K562 (cell line): ENCODE measurements around the gene TRMT2A. TPM values are rescaled to one million over a fixed set of nuclear protein-coding genes. Genes with fewer than 3 reads are reported as not detected.

Source experiments
- ATAC-seq: fragments of 200-7000 bp; cut with Tn5 transposase; 3 replicates; pipeline ENCODE4 v1.9.1; 2020; ENCODE audit warnings: moderate library complexity
- BruUV-seq: library from RNA; stranded (reverse); fragments of 400-500 nt; replicated peaks from 2 replicates; lab custom pipeline; 2021; lab: Mats Ljungman, UMichigan
- CTCF ChIA-PET: fragments of 300-600 bp; formaldehyde crosslinking; extraction: SDS; loops from one replicate; lab custom pipeline; 2021; ENCODE audit warnings: low intra/inter-chr PET ratio; lab: Yijun Ruan, JAX
- POLR2A ChIA-PET: fragments of 300-600, 350-650 bp; sonication (Branson Sonifier 250); formaldehyde crosslinking; extraction: SDS; loops from one replicate; lab custom pipeline; 2021; ENCODE audit warnings: antibody characterized with exemption, inconsistent platforms; lab: Yijun Ruan, JAX
- DNase-seq, 4 experiments: peaks; one replicate each; pipeline versions ENCODE4 v3.0.0 to v3.0.0-alpha.2; 2011 to 2018; ENCODE audit warnings: low spot score in 3 of 4, mixed read lengths in 3 of 4; ENCODE audit errors: extremely low read depth in 1 of 4
- FAIRE-seq: peaks from 2 replicates; lab custom pipeline; 2011; peaks lifted over from hg19 to GRCh38; lab: Jason Lieb, UNC
- H2AFZ ChIP-seq: 2 replicates; pipeline ENCODE4 v1.6.0; 2011; ENCODE audit warnings: low read depth, low read length, control low read depth, inconsistent platforms
- H3K27ac ChIP-seq: fragments of 200-600 bp; 3 replicates; pipeline ENCODE4 v1.8.0; 2011; ENCODE audit warnings: low read depth, mild to moderate bottlenecking, control low read depth, inconsistent platforms, low read length, moderate library complexity, mixed read lengths; ENCODE audit errors: extremely low read depth
- H3K27me3 ChIP-seq, 2 experiments: fragments of 300-600 bp in 1 of 2; 2 replicates in 1 of 2; 3 replicates in 1 of 2; pipeline versions ENCODE4 v1.6.0 to v1.8.0; 2011; ENCODE audit warnings: inconsistent platforms in 2 of 2, low read length in 2 of 2, mild to moderate bottlenecking in 1 of 2, mixed read lengths in 1 of 2, moderate library complexity in 1 of 2; ENCODE audit not compliant: control insufficient read depth in 2 of 2, insufficient read depth in 2 of 2
- H3K36me3 ChIP-seq: fragments of 300-600 bp; 3 replicates; pipeline ENCODE4 v1.8.0; 2011; ENCODE audit warnings: mild to moderate bottlenecking, low read length, inconsistent platforms; ENCODE audit not compliant: control insufficient read depth, insufficient read depth
- H3K4me1 ChIP-seq, 2 experiments: fragments of 200-600 bp in 1 of 2; replicated peaks in 1 of 2; 2 replicates in 1 of 2; 3 replicates in 1 of 2; pipeline versions ENCODE4 v1.5.1 to v1.8.0; 2011; ENCODE audit warnings: inconsistent platforms in 2 of 2, low read length in 2 of 2, mild to moderate bottlenecking in 1 of 2, mixed read lengths in 1 of 2, moderate library complexity in 1 of 2; ENCODE audit not compliant: control insufficient read depth in 2 of 2, insufficient read depth in 2 of 2
- H3K4me2 ChIP-seq: 2 replicates; pipeline ENCODE4 v1.6.1; 2011; ENCODE audit warnings: low read length, control low read depth, inconsistent platforms, mixed read lengths; ENCODE audit not compliant: insufficient read depth
- H3K4me3 ChIP-seq: fragments of 200-600 bp; sonication (generic), shearing (Covaris generic); 2 replicates; pipeline ENCODE4 v1.5.1; 2016; ENCODE audit warnings: control low read depth, inconsistent platforms
- H3K79me2 ChIP-seq: fragments of 200-600 bp; 3 replicates; pipeline ENCODE4 v1.8.0; 2011; ENCODE audit warnings: low read length, inconsistent platforms; ENCODE audit not compliant: control insufficient read depth, insufficient read depth
- H3K9ac ChIP-seq, 2 experiments: 2 replicates each; pipeline versions ENCODE4 v1.6.0 to v1.6.1; 2011; ENCODE audit warnings: low read depth in 2 of 2, low read length in 2 of 2, control low read depth in 1 of 2, inconsistent platforms in 1 of 2, mild to moderate bottlenecking in 1 of 2, mixed read lengths in 1 of 2; ENCODE audit not compliant: insufficient read depth in 1 of 2
- H3K9me1 ChIP-seq: one replicate; pipeline ENCODE4 v1.6.0; 2011; ENCODE audit warnings: inconsistent platforms, mild to moderate bottlenecking, low read length, moderate library complexity; ENCODE audit not compliant: control insufficient read depth, insufficient read depth
- H3K9me3 ChIP-seq: replicated peaks from 2 replicates; pipeline ENCODE4 v1.5.1; 2011; ENCODE audit warnings: low read depth, low read length, inconsistent platforms; ENCODE audit not compliant: control insufficient read depth, insufficient read depth
- H4K20me1 ChIP-seq: replicated peaks from 2 replicates; pipeline ENCODE4 v1.6.1; 2011; ENCODE audit warnings: low read length, inconsistent platforms, mixed read lengths; ENCODE audit not compliant: control insufficient read depth, insufficient read depth
- BDP1 ChIP-seq: IDR thresholded peaks from 3 replicates; pipeline ENCODE4 v1.6.1; 2011; ENCODE audit not compliant: insufficient read length, insufficient read depth
- CBX3 ChIP-seq, 2 experiments: IDR thresholded peaks; 1 replicate in 1 of 2; 2 replicates in 1 of 2; pipeline ENCODE4 v1.6.1; 2012; ENCODE audit warnings: inconsistent platforms in 2 of 2, low read length in 2 of 2, borderline replicate concordance in 1 of 2, control low read depth in 1 of 2
- CCNT2 ChIP-seq: IDR thresholded peaks from 2 replicates; pipeline ENCODE4 v1.6.1; 2011; ENCODE audit warnings: borderline replicate concordance, low read depth, mild to moderate bottlenecking, moderate library complexity, mixed read lengths, low read length; ENCODE audit not compliant: insufficient read length; ENCODE audit errors: extremely low read depth
- EP400 ChIP-seq: fragments of 450-650 bp; IDR thresholded peaks from 2 replicates; pipeline ENCODE4 v1.6.1; 2017; ENCODE audit warnings: antibody characterized with exemption, mild to moderate bottlenecking, moderate library complexity
- HBP1 ChIP-seq: fragments of 450-650 bp; formaldehyde crosslinking; IDR thresholded peaks from 2 replicates; pipeline ENCODE4 v1.4.0; 2022; ENCODE audit warnings: missing genetic modification characterization
- HSF4 ChIP-seq: fragments of 250-450 bp; sonication (Bioruptor Pico); IDR thresholded peaks from 2 replicates; pipeline ENCODE4 v2.1.2; 2022; ENCODE audit warnings: mild to moderate bottlenecking, moderate library complexity, borderline replicate concordance
- JUN ChIP-seq, 2 experiments: sonication (generic) in 1 of 2; formaldehyde crosslinking in 1 of 2; IDR thresholded peaks; 2 replicates each; pipeline versions ENCODE4 v1.6.1 to v1.8.0; 2012 to 2022; ENCODE audit warnings: borderline replicate concordance in 2 of 2, mild to moderate bottlenecking in 2 of 2, improper control_type of control experiment in 1 of 2, low read depth in 1 of 2, low read length in 1 of 2, missing genetic modification reagents in 1 of 2
- MAZ ChIP-seq, 2 experiments: fragments of 450-650 bp in 1 of 2; sonication (generic) in 1 of 2; formaldehyde crosslinking; IDR thresholded peaks in 1 of 2; conservative IDR thresholded peaks in 1 of 2; 2 replicates each; pipeline versions ENCODE4 v1.4.0 to v1.5.0; 2020; ENCODE audit warnings: mild to moderate bottlenecking in 1 of 2, missing genetic modification reagents in 1 of 2
- PHB ChIP-seq: fragments of 250-450 bp; sonication (Bioruptor Pico); IDR thresholded peaks from 2 replicates; pipeline ENCODE4 v1.5.0; 2021
- POLR2G ChIP-seq: fragments of 200-400 bp; formaldehyde crosslinking; IDR thresholded peaks from 2 replicates; pipeline ENCODE4 v1.6.1; 2017; ENCODE audit warnings: low read depth, mild to moderate bottlenecking, antibody characterized with exemption, low read length, moderate library complexity
- RBFOX2 ChIP-seq: fragments of 200-400 bp; formaldehyde crosslinking; IDR thresholded peaks from 2 replicates; pipeline ENCODE4 v1.6.1; 2017; ENCODE audit warnings: low read depth, mild to moderate bottlenecking, low read length, moderate library complexity
- RUNX1 ChIP-seq: sonication (generic); IDR thresholded peaks from 2 replicates; pipeline ENCODE4 v1.6.1; 2016; ENCODE audit warnings: antibody characterized with exemption, low read depth
- SRSF3 ChIP-seq: fragments of 200-400 bp; formaldehyde crosslinking; IDR thresholded peaks from 2 replicates; pipeline ENCODE4 v1.6.1; 2016; ENCODE audit warnings: mild to moderate bottlenecking, low read length, moderate library complexity; ENCODE audit not compliant: insufficient read depth
- STAT6 ChIP-seq: sonication (generic); formaldehyde crosslinking; IDR thresholded peaks from 2 replicates; pipeline ENCODE4 v1.8.1; 2023; ENCODE audit warnings: mild to moderate bottlenecking, missing genetic modification reagents
- THRAP3 ChIP-seq: fragments of 450-650 bp; IDR thresholded peaks from 2 replicates; pipeline ENCODE4 v1.6.1; 2016; ENCODE audit warnings: mild to moderate bottlenecking, inconsistent platforms, borderline replicate concordance
- ZFPM2 ChIP-seq: fragments of 250-450 bp; sonication (Bioruptor Pico); IDR thresholded peaks from 2 replicates; pipeline ENCODE4 v1.5.1; 2022; ENCODE audit warnings: mild to moderate bottlenecking
- WGBS: fragments of 100-300 bp; shearing (Covaris generic); methylation state at CpG from one replicate; pipeline ENCODE4 v1.1.6; 2016; ENCODE audit warnings: low coverage, mixed read lengths; ENCODE audit not compliant: insufficient coverage; ENCODE audit errors: missing lambda C conversion rate; 5-methylcytosine and 5-hydroxymethylcytosine counted together
- in situ Hi-C: fragments of 300-500 bp; cut with MboI; formaldehyde crosslinking; loops from 4 replicates; pipeline ENCODE4 v1.15.0; 2018; ENCODE audit warnings: inconsistent platforms, mixed read lengths
- intact Hi-C: fragments of 100-400 bp; cut with micrococcal nuclease; formaldehyde crosslinking; loops from 2 replicates; pipeline ENCODE4 v1.14.2; 2022
- polyA plus RNA-seq, 8 experiments: library from polyadenylated mRNA; depleted of rRNA in 4 of 8; stranded (reverse) in 5 of 8; unstranded in 3 of 8; fragments of >200 nt; fragmentation: Nextera tagmentation in 2 of 8; fragmentation: Illumina TruSeq in 1 of 8; extraction: Ambion mirVana in 2 of 8; extraction: Trizol in 1 of 8; gene quantifications; 2 replicates each; pipeline versions ENCODE4 v1.2.1 to v1.2.3, GENCODE V29; 2011 to 2014; ENCODE audit warnings: inconsistent platforms in 1 of 8, missing spikeins in 1 of 8
- total RNA-seq, 7 experiments: library from RNA; depleted of rRNA in 6 of 7; stranded (reverse); fragments of >200 nt in 6 of 7; fragmentation: Illumina TruSeq in 2 of 7; extraction: Trizol in 2 of 7; gene quantifications; 2 replicates each; pipeline versions ENCODE4 v1.2.1 to v1.2.3, GENCODE V29; 2011 to 2021; ENCODE audit warnings: low replicate concordance in 1 of 7

TRMT2A gene
- total and polyA plus RNA-seq, 9 of the 15 experiments (the other 6 are each of a cell fraction or from before 2014, with no cell fraction given), result 1.6 to 265 (median 140) TPM

- POLR2A ChIA-PET, result interaction anchor here (0.6 to 5.0 kb wide), 12 partner anchors 8 to 1870 kb away, joined by 3 to 77 read pairs (median 4); partner anchors contain the start of gene MRPL40
- 92% methylated on average over 18 of the region's 18 CpGs for WGBS
- Histone ChIP-seq H3K79me2 (peaks cover 16% of the 10 kb centered on the region; the same call in 2 of the 3 replicates), H3K4me2 (no peak overlapping the region), H3K9ac (peak overlapping the region in 1 of 2 experiments; percentile 80; a peak in 2 of 4 replicates), H3K27ac (no peak overlapping the region), H3K36me3 (peaks cover 58% of the 10 kb centered on the region), H3K9me1 (peaks cover 28% of the 10 kb centered on the region), H3K9me3 (no peaks in the 10 kb centered on the region), H4K20me1 (peaks cover 22% of the 10 kb centered on the region; the same call in 1 of the 2 replicates), H2AFZ (no peak overlapping the region), H3K4me3 (no peak overlapping the region), H3K4me1 (peaks cover 28 to 81% of the 10 kb centered on the region in 2 experiments), H3K27me3 (no peaks in the 10 kb centered on the region)
- intact Hi-C loops, result no loop called here
- FAIRE-seq (no peak), ATAC-seq (no peak), DNase-seq (no peak)
- CTCF ChIA-PET, result no interaction called here
- BruUV-seq, result no TSS peak
- in situ Hi-C loops, result no loop called here
- no peak for TF ChIP-seq THRAP3
- TF ChIP-seq MAZ (CRISPR knock-in tag; conservative IDR thresholded peaks at IDR 0.05 in 1 of 2, IDR thresholded peaks at IDR 0.05 in 1 of 2), result 0 out of 4 replicates have a peak, but pooled peaks of 1 of the 2 experiments have one; percentile 23
- TF ChIP-seq EP400, result no peak
- TF ChIP-seq RUNX1, result 0 out of 2 replicates have a peak, but pooled peaks have one; percentile 27
- TF ChIP-seq POLR2G, result peak; percentile 10; the same call in 1 of the 2 replicates
- TF ChIP-seq RBFOX2, result 0 out of 2 replicates have a peak, but pooled peaks have one; percentile 22
- peak; percentile 86; the same call in 1 of the 2 replicates for TF ChIP-seq STAT6 (CRISPR knock-in tag)
- no peak for TF ChIP-seq HSF4 (CRISPR knock-in tag)
- TF ChIP-seq PHB (CRISPR knock-in tag), result peak; percentile 7; the same call in 1 of the 2 replicates
- TF ChIP-seq ZFPM2 (CRISPR knock-in tag), result 0 out of 2 replicates have a peak, but pooled peaks have one; percentile 62
- peak; percentile 59; the same call in 1 of the 2 replicates for TF ChIP-seq HBP1 (CRISPR knock-in tag)
- peak in 1 of 2 experiments; percentile 62; a peak in 1 of 3 replicates for TF ChIP-seq CBX3 (IDR thresholded peaks at IDR 0.05; ENCODE audit: borderline replicate concordance in 1 of 2, low read length in 2 of 2)
- no peak for TF ChIP-seq BDP1
- TF ChIP-seq CCNT2, result peak; percentile 2
- 0 out of 2 replicates have a peak, but pooled peaks have one; percentile 38 for TF ChIP-seq SRSF3
- TF ChIP-seq JUN (IDR thresholded peaks at IDR 0.05; ENCODE audit: borderline replicate concordance, low read depth, low read length), result no peak
- no peak for TF ChIP-seq JUN (CRISPR knock-in tag; IDR thresholded peaks at IDR 0.05; ENCODE audit: borderline replicate concordance)
These were observed 54.8 kb downstream of the TRMT2A start for GRCh38 chr22:20062043-20062765.
